ENCODE results near the gene FBXO40. TPM values are rescaled to one million over a fixed set of nuclear protein-coding genes. Genes with fewer than 3 reads are reported as not detected.

The FBXO40 gene
- total and polyA plus RNA-seq, 10 of the 15 experiments (the other 5 are each of a cell fraction or from before 2014, with no cell fraction given), result 0.03 to 0.05 (median 0.04) TPM; not detected in 7

DNA sequence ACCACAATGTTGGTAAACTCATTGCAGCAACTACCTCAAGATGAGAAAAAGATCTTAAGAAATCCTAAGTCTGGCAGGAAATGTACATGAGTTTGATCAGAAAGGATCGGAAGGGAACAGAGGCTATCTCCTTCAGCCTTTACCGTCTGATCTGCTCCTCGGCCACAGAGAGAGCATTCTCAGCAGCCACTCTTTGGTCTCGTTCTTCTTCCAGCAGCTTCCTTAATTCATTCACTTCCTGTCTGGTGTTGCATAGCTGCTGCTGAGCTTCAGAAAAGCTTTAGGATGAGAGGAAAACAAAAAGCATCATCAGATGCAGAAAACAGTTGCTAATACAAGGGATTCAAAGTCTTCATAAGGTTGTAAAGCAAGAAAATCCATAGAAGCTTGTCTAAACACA, 74.2 kb downstream of the FBXO40 start:
- H3K79me2 ChIP-seq (ENCODE audit: control insufficient read depth, insufficient read depth, low read length), result no peaks in the 10 kb centered on the region
- H3K4me2 ChIP-seq (ENCODE audit: control insufficient read depth, insufficient read depth), result no peak overlapping the region
- no peak overlapping the region for H3K9ac ChIP-seq (ENCODE audit: control insufficient read depth, insufficient read depth, low read length)
- ChIA-PET POLR2A (interaction anchor here (0.5 kb wide), 1 partner anchor 120 kb away, joined by 3 read pairs; no protein-coding TSS in a partner anchor), SMC1A (ENCODE audit: uncharacterized antibody, unreplicated experiment) (interaction anchor here (1.1 to 1.2 kb wide), 2 partner anchors 12 to 28 kb away, joined by 3 read pairs; no protein-coding TSS in a partner anchor), CTCF (no interaction called here), RAD21 (ENCODE audit: unreplicated experiment) (no interaction called here)
- no peaks in the 10 kb centered on the region for H3K27me3 ChIP-seq (replicated peaks in 1 of 2; ENCODE audit: control insufficient read depth in 2 of 2, insufficient read depth in 2 of 2, low read length in 1 of 2)
- BruUV-seq (replicated peaks), result no TSS peak
- no peaks in the 10 kb centered on the region for H3K9me3 ChIP-seq (replicated peaks; ENCODE audit: control insufficient read depth, insufficient read depth, low read length)
- intact Hi-C loops (cut with micrococcal nuclease; ENCODE audit: unreplicated experiment) (loop anchor here (10.0 kb wide), 2 partner anchors 327 to 427 kb away; no protein-coding TSS in a partner anchor), in situ Hi-C loops (cut with MboI) (no loop called here)
- H3K4me3 ChIP-seq, result no peak overlapping the region
- no peaks in the 10 kb centered on the region for H4K20me1 ChIP-seq (ENCODE audit: control insufficient read depth, insufficient read depth)
- 92% methylated on average over 4 of the region's 4 CpGs for WGBS (ENCODE audit: insufficient coverage, insufficient replicate concordance, low lambda C conversion rate, missing lambda C conversion rate)
- H3K27ac ChIP-seq (ENCODE audit: control insufficient read depth, insufficient read depth), result no peak overlapping the region
- H2AFZ ChIP-seq (ENCODE audit: control insufficient read depth, low read depth, low read length), result no peak overlapping the region
- DNase-seq (ENCODE audit: low read depth, low spot score) (no peak), FAIRE-seq (no peak), ATAC-seq (no peak)
- H3K4me1 ChIP-seq (ENCODE audit: control insufficient read depth, insufficient read depth, low read length), result no peaks in the 10 kb centered on the region
- peaks cover 2 to 22% of the 10 kb centered on the region in 2 experiments for H3K36me3 ChIP-seq (ENCODE audit: control insufficient read depth in 2 of 2, insufficient read depth in 2 of 2, low read length in 1 of 2)
- TF ChIP-seq, protein P1, sequence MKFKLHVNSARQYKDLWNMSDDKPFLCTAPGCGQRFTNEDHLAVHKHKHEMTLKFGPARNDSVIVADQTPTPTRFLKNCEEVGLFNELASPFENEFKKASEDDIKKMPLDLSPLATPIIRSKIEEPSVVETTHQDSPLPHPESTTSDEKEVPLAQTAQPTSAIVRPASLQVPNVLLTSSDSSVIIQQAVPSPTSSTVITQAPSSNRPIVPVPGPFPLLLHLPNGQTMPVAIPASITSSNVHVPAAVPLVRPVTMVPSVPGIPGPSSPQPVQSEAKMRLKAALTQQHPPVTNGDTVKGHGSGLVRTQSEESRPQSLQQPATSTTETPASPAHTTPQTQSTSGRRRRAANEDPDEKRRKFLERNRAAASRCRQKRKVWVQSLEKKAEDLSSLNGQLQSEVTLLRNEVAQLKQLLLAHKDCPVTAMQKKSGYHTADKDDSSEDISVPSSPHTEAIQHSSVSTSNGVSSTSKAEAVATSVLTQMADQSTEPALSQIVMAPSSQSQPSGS (IDR thresholded peaks at IDR 0.05; ENCODE audit: low read length), result no peak
- TF ChIP-seq CHD4 (IDR thresholded peaks at IDR 0.05) (no peak), ETV6 (conservative IDR thresholded peaks at IDR 0.05 in 1 of 2, IDR thresholded peaks at IDR 0.05 in 1 of 2; ENCODE audit: borderline replicate concordance in 1 of 2, low read depth in 1 of 2) (no peak), RB1 (IDR thresholded peaks at IDR 0.05; ENCODE audit: borderline replicate concordance) (no peak), BCL11A (IDR thresholded peaks at IDR 0.05; ENCODE audit: low read depth, low read length) (no peak)
- TF ChIP-seq, protein P2, sequence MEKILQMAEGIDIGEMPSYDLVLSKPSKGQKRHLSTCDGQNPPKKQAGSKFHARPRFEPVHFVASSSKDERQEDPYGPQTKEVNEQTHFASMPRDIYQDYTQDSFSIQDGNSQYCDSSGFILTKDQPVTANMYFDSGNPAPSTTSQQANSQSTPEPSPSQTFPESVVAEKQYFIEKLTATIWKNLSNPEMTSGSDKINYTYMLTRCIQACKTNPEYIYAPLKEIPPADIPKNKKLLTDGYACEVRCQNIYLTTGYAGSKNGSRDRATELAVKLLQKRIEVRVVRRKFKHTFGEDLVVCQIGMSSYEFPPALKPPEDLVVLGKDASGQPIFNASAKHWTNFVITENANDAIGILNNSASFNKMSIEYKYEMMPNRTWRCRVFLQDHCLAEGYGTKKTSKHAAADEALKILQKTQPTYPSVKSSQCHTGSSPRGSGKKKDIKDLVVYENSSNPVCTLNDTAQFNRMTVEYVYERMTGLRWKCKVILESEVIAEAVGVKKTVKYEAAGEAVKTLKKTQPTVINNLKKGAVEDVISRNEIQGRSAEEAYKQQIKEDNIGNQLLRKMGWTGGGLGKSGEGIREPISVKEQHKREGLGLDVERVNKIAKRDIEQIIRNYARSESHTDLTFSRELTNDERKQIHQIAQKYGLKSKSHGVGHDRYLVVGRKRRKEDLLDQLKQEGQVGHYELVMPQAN (conservative IDR thresholded peaks at IDR 0.05), result no peak
